IMR-90 (cell line): ENCODE data around the gene OGT. TPM values are rescaled to one million over a fixed set of nuclear protein-coding genes. Genes with fewer than 3 reads are reported as not detected.

Experiments used
- ATAC-seq: fragments of 200-7000 bp; cut with Tn5 transposase; 2 replicates; pipeline ENCODE4 v1.9.1; 2020; ENCODE audit warnings: low read depth, mild to moderate bottlenecking, moderate library complexity
- BruUV-seq: library from RNA; stranded (reverse); fragments of 400-500 nt; replicated peaks from 2 replicates; lab custom pipeline; 2021; lab: Mats Ljungman, UMichigan
- CTCF ChIA-PET: fragments of 300-600 bp; formaldehyde crosslinking; extraction: SDS; loops from one replicate; lab custom pipeline; 2021; ENCODE audit warnings: antibody characterized with exemption; lab: Yijun Ruan, JAX
- POLR2A ChIA-PET: fragments of 300-600 bp; sonication (Branson Sonifier 250); formaldehyde crosslinking; loops from one replicate; lab custom pipeline; 2022; ENCODE audit warnings: antibody characterized with exemption; ENCODE audit not compliant: unreplicated experiment; lab: Charles Lee
- DNase-seq: peaks from one replicate; pipeline ENCODE4 v3.0.0; 2013
- H2AFZ ChIP-seq: replicated peaks from 2 replicates; pipeline ENCODE3; 2013; ENCODE audit warnings: low read length, mild to moderate bottlenecking; ENCODE audit not compliant: poor library complexity
- H2AK5ac ChIP-seq: 2 replicates; pipeline ENCODE4 v1.6.1; 2013; ENCODE audit warnings: low read depth, low read length, inconsistent platforms
- H2AK9ac ChIP-seq: replicated peaks from 2 replicates; pipeline ENCODE3; 2013; ENCODE audit warnings: mild to moderate bottlenecking, low read depth, low read length, moderate library complexity; ENCODE audit not compliant: poor library complexity
- H2BK120ac ChIP-seq: 2 replicates; pipeline ENCODE4 v1.6.1; 2013; ENCODE audit warnings: low read depth, low read length, inconsistent platforms
- H2BK15ac ChIP-seq: 3 replicates; pipeline ENCODE4 v1.6.1; 2013; ENCODE audit warnings: low read depth, low read length, inconsistent platforms
- H2BK20ac ChIP-seq: 2 replicates; pipeline ENCODE4 v1.6.1; 2013; ENCODE audit warnings: low read depth, mild to moderate bottlenecking, inconsistent platforms, low read length, moderate library complexity
- H2BK5ac ChIP-seq: 2 replicates; pipeline ENCODE4 v1.6.1; 2013; ENCODE audit warnings: mild to moderate bottlenecking, low read depth, low read length, inconsistent platforms; ENCODE audit not compliant: poor library complexity, severe bottlenecking
- H3K14ac ChIP-seq: replicated peaks from 2 replicates; pipeline ENCODE4 v1.6.1; 2013; ENCODE audit warnings: low read depth, low read length, inconsistent platforms
- H3K18ac ChIP-seq: 2 replicates; pipeline ENCODE4 v1.6.1; 2013; ENCODE audit warnings: low read depth, low read length, control low read depth
- H3K23ac ChIP-seq: 2 replicates; pipeline ENCODE4 v1.6.1; 2013; ENCODE audit warnings: low read depth, low read length, inconsistent platforms
- H3K27ac ChIP-seq: 2 replicates; pipeline ENCODE4 v1.5.1; 2013; ENCODE audit warnings: mild to moderate bottlenecking, control low read depth, low read length; ENCODE audit not compliant: insufficient read depth
- H3K27me3 ChIP-seq: 2 replicates; pipeline ENCODE4 v1.6.1; 2013; ENCODE audit warnings: low read length; ENCODE audit not compliant: control insufficient read depth, insufficient read depth
- H3K36me3 ChIP-seq: 2 replicates; pipeline ENCODE4 v1.6.1; 2013; ENCODE audit warnings: low read length, mixed read lengths; ENCODE audit not compliant: control insufficient read depth, insufficient read depth
- H3K4ac ChIP-seq: 2 replicates; pipeline ENCODE4 v1.6.1; 2013; ENCODE audit warnings: low read depth, low read length, inconsistent platforms
- H3K4me1 ChIP-seq: 2 replicates; pipeline ENCODE4 v1.6.1; 2013; ENCODE audit warnings: low read length, mixed read lengths; ENCODE audit not compliant: control insufficient read depth, insufficient read depth
- H3K4me2 ChIP-seq: 2 replicates; pipeline ENCODE4 v1.6.1; 2013; ENCODE audit warnings: low read depth, mild to moderate bottlenecking, control low read depth, low read length, moderate library complexity
- H3K4me3 ChIP-seq: 2 replicates; pipeline ENCODE4 v1.5.1; 2013; ENCODE audit warnings: low read depth, mild to moderate bottlenecking, control low read depth, low read length, moderate library complexity; ENCODE audit not compliant: insufficient read depth
- H3K56ac ChIP-seq: 2 replicates; pipeline ENCODE4 v1.6.1; 2013; ENCODE audit warnings: low read length, inconsistent platforms; ENCODE audit not compliant: insufficient read depth; ENCODE audit errors: extremely low read depth
- H3K79me1 ChIP-seq, 2 experiments: 2 replicates each; pipeline ENCODE4 v1.6.1; 2013; ENCODE audit warnings: low read length in 2 of 2, inconsistent platforms in 1 of 2, low read depth in 1 of 2
- H3K9ac ChIP-seq: 2 replicates; pipeline ENCODE4 v1.6.1; 2013; ENCODE audit warnings: low read depth, low read length, control low read depth
- H3K9me1 ChIP-seq: 2 replicates; pipeline ENCODE4 v1.6.1; 2013; ENCODE audit warnings: low read length, inconsistent platforms; ENCODE audit not compliant: insufficient read depth
- H3K9me3 ChIP-seq: 2 replicates; pipeline ENCODE4 v1.6.1; 2013; ENCODE audit warnings: low read length; ENCODE audit not compliant: control insufficient read depth, insufficient read depth
- H4K20me1 ChIP-seq: 2 replicates; pipeline ENCODE4 v1.6.1; 2013; ENCODE audit warnings: low read length, inconsistent platforms; ENCODE audit not compliant: insufficient read depth
- H4K5ac ChIP-seq: 2 replicates; pipeline ENCODE4 v1.6.1; 2013; ENCODE audit warnings: mild to moderate bottlenecking, low read depth, low read length, control low read depth
- H4K8ac ChIP-seq, 2 experiments: 2 replicates each; pipeline ENCODE4 v1.6.1; 2013; ENCODE audit warnings: low read depth in 2 of 2, low read length in 2 of 2, control low read depth in 1 of 2, inconsistent platforms in 1 of 2
- H4K91ac ChIP-seq: 2 replicates; pipeline ENCODE4 v1.6.1; 2013; ENCODE audit warnings: low read depth, low read length, inconsistent platforms; ENCODE audit not compliant: insufficient read depth
- BHLHE40 ChIP-seq: fragments of 150-350 bp; IDR thresholded peaks from 2 replicates; pipeline ENCODE4 v1.6.1; 2016; ENCODE audit warnings: mild to moderate bottlenecking, low read depth, low read length
- CEBPB ChIP-seq: IDR thresholded peaks from 2 replicates; pipeline ENCODE4 v1.6.1; 2012; ENCODE audit warnings: low read depth, low read length, improper control_type of control experiment
- CHD1 ChIP-seq: IDR thresholded peaks from 2 replicates; pipeline ENCODE4 v1.6.1; 2012; ENCODE audit warnings: low read depth, low read length, improper control_type of control experiment
- CTCF ChIP-seq: conservative IDR thresholded peaks from 2 replicates; pipeline ENCODE4 v1.5.1; 2012; ENCODE audit warnings: mild to moderate bottlenecking, low read depth, low read length, improper control_type of control experiment
- FOS ChIP-seq: fragments of 150-350 bp; IDR thresholded peaks from 2 replicates; pipeline ENCODE4 v1.6.1; 2016; ENCODE audit warnings: low read depth, low read length
- MAZ ChIP-seq: IDR thresholded peaks from 2 replicates; pipeline ENCODE4 v1.6.1; 2012; ENCODE audit warnings: low read depth, mild to moderate bottlenecking, low read length, improper control_type of control experiment, moderate library complexity, borderline replicate concordance
- MXI1 ChIP-seq: IDR thresholded peaks from 2 replicates; pipeline ENCODE4 v1.6.1; 2012; ENCODE audit warnings: low read depth, mild to moderate bottlenecking, low read length, moderate library complexity, borderline replicate concordance
- NFE2L2 ChIP-seq: fragments of 150-350 bp; IDR thresholded peaks from 2 replicates; pipeline ENCODE4 v1.6.1; 2016; ENCODE audit warnings: low read depth, mild to moderate bottlenecking, low read length
- POLR2A ChIP-seq: IDR thresholded peaks from 2 replicates; pipeline ENCODE4 v1.6.1; 2012; ENCODE audit warnings: mild to moderate bottlenecking, low read depth, low read length
- RCOR1 ChIP-seq: IDR thresholded peaks from 2 replicates; pipeline ENCODE4 v1.6.1; 2012; ENCODE audit warnings: mild to moderate bottlenecking, low read length, improper control_type of control experiment; ENCODE audit not compliant: insufficient replicate concordance
- RFX5 ChIP-seq: IDR thresholded peaks from 2 replicates; pipeline ENCODE4 v1.8.0; 2012; ENCODE audit warnings: low read depth, mild to moderate bottlenecking, low read length, moderate library complexity
- USF2 ChIP-seq: fragments of 150-350 bp; IDR thresholded peaks from 2 replicates; pipeline ENCODE4 v1.6.1; 2017; ENCODE audit warnings: mild to moderate bottlenecking, antibody characterized with exemption, low read length, low read depth
- WGBS, 2 experiments: methylation state at CpG; one replicate each; pipeline versions ENCODE4 v1.1.5 to v1.1.7; 2013; ENCODE audit warnings: missing lambda C conversion rate in 2 of 2; ENCODE audit not compliant: insufficient read length in 1 of 2; ENCODE audit errors: extremely low coverage in 2 of 2; 5-methylcytosine and 5-hydroxymethylcytosine counted together
- dilution Hi-C: fragments of 300-500 bp; cut with HindIII; formaldehyde crosslinking; loops from one replicate; pipeline ENCODE4 v1.14.3; 2018; ENCODE audit warnings: low sequenced_read_pairs; ENCODE audit not compliant: unreplicated experiment
- in situ Hi-C: fragments of 300-500 bp; cut with MboI; formaldehyde crosslinking; loops from 3 replicates; pipeline ENCODE4 v1.14.3; 2019; ENCODE audit warnings: low sequenced_read_pairs, inconsistent platforms, mixed read lengths
- intact Hi-C: fragments of 100-400 bp; cut with micrococcal nuclease; formaldehyde crosslinking; loops from 2 replicates; pipeline ENCODE4 v1.10.0; 2022
- polyA plus RNA-seq, 3 experiments: library from polyadenylated mRNA; depleted of rRNA; stranded (reverse); fragments of >200 nt; gene quantifications; 2 replicates each; pipeline ENCODE4 v1.2.3, GENCODE V29; 2012; ENCODE audit warnings: low replicate concordance in 1 of 3
- total RNA-seq: library from RNA; depleted of rRNA; stranded (reverse); fragments of >200 nt; gene quantifications from 2 replicates; pipeline ENCODE4 v1.2.3, GENCODE V29; 2012

OGT gene
- total and polyA plus RNA-seq, 2 of the 4 experiments (the other 2 are of a cell fraction), result 80.7 to 113 TPM

DNA sequence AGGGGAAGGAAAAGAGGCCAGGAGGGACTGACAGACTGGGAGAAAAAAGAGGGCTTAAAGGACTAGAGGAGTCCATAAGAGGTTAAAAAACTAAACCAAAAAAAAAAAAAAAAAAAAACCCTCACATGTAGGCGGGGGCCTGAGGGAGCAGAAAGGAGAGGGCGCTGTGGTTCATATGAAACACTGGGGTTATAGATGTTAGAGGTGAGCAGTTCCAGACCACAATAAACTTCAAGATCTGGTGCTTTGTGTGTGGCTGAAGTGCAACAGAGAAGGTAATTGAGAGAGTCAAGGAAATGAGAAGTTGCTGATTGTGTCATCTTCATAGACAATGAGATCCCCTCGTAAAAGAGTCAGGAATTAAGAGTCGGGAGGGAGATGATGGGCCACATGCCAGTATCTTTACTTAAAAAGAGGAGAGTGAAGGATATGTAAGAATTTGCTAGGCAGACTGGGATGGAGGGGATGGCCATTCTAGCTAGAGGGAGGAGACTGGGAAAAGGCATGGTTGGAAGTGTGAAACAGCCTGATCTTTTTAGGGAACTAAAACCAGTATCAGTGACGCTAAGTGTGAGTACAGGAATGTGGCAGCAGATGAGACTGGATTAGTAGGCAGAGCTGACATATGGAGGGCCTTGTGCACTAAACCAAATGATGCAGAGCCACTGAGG is 18.4 kb upstream of the OGT start:
- no TSS peak for BruUV-seq
- no peaks in the 10 kb centered on the region for H4K20me1 ChIP-seq
- H2BK15ac ChIP-seq, result no peak overlapping the region
- DNase-seq, result no peak
- no peak overlapping the region for H3K14ac ChIP-seq
- H3K56ac ChIP-seq, result no peak overlapping the region
- H2AFZ ChIP-seq, result no peak overlapping the region
- no peak overlapping the region for H2AK5ac ChIP-seq
- no peaks in the 10 kb centered on the region for H3K4me1 ChIP-seq
- H4K5ac ChIP-seq, result no peak overlapping the region
- H3K9me3 ChIP-seq, result no peaks in the 10 kb centered on the region
- H3K4me2 ChIP-seq, result no peak overlapping the region
- in situ Hi-C loops (no loop called here), dilution Hi-C loops (no loop called here), intact Hi-C loops (no loop called here)
- TF ChIP-seq USF2 (no peak), CTCF (no peak), MAZ (no peak), CEBPB (no peak), MXI1 (no peak), RFX5 (no peak), FOS (no peak), BHLHE40 (no peak), NFE2L2 (no peak), POLR2A (no peak), RCOR1 (no peak), CHD1 (no peak)
- H2BK120ac ChIP-seq, result no peak overlapping the region
- no peak overlapping the region for H2AK9ac ChIP-seq
- H4K8ac ChIP-seq, result no peak overlapping the region
- no peaks in the 10 kb centered on the region for H3K79me1 ChIP-seq
- H3K36me3 ChIP-seq, result no peaks in the 10 kb centered on the region
- 37% methylated on average over 2 of the region's 5 CpGs; no CpG with 5 or more reads in 1 of the 2 experiments for WGBS, 2 experiments
- no peak for ATAC-seq
- no peaks in the 10 kb centered on the region for H3K9me1 ChIP-seq
- no peak overlapping the region for H3K4me3 ChIP-seq
- H2BK20ac ChIP-seq, result no peak overlapping the region
- ChIA-PET POLR2A (no interaction called here), CTCF (no interaction called here)
- no peak overlapping the region for H3K18ac ChIP-seq
- no peak overlapping the region for H3K23ac ChIP-seq
- H3K9ac ChIP-seq, result no peak overlapping the region
- H3K27me3 ChIP-seq, result peaks cover 2% of the 10 kb centered on the region; the same call in 1 of the 2 replicates
- H2BK5ac ChIP-seq, result no peak overlapping the region
- no peak overlapping the region for H4K91ac ChIP-seq
- H3K27ac ChIP-seq, result no peak overlapping the region
- no peak overlapping the region for H3K4ac ChIP-seq
